ENCODE results near the gene NRARP.

The NRARP gene

GRCh38 chr9:137256362-137256761 lies 45.7 kb downstream of the NRARP start:
- H3K27me3 ChIP-seq (ENCODE audit: control insufficient read depth, insufficient read depth, low read length): no peaks in the 10 kb centered on the region
- no peaks in the 10 kb centered on the region for H3K9me3 ChIP-seq (ENCODE audit: control insufficient read depth, low read length)
- peak overlapping the region; percentile 88 for H3K4me3 ChIP-seq (ENCODE audit: low read depth, low read length)
- no peaks in the 10 kb centered on the region for H3K79me2 ChIP-seq
- H3K4me1 ChIP-seq: peaks cover 3% of the 10 kb centered on the region
- no peak overlapping the region for H2AFZ ChIP-seq
- peak overlapping the region; percentile 55 for H3K4me2 ChIP-seq (ENCODE audit: low read length)
- H3K9ac ChIP-seq: no peak overlapping the region
- no peaks in the 10 kb centered on the region for H3K36me3 ChIP-seq (ENCODE audit: control insufficient read depth, insufficient read depth, low read length)
- TF ChIP-seq CTCF (IDR thresholded peaks at IDR 0.05): no peak
- H3K27ac ChIP-seq: no peak overlapping the region

- Histone ChIP-seq H3K79me2 (no peaks in the 10 kb centered on the region), H2AFZ (peak overlapping the region; percentile 83), H3K27me3 (ENCODE audit: control insufficient read depth, insufficient read depth, low read length) (no peaks in the 10 kb centered on the region), H3K4me3 (ENCODE audit: low read depth, low read length) (peak overlapping the region; percentile 88), H3K27ac (no peak overlapping the region), H3K4me2 (ENCODE audit: low read length) (peak overlapping the region; percentile 55), H3K4me1 (peaks cover 3% of the 10 kb centered on the region), H3K9me3 (ENCODE audit: control insufficient read depth, low read length) (no peaks in the 10 kb centered on the region), H3K9ac (no peak overlapping the region), H3K36me3 (ENCODE audit: control insufficient read depth, insufficient read depth, low read length) (no peaks in the 10 kb centered on the region)
- TF ChIP-seq CTCF (IDR thresholded peaks at IDR 0.05): no peak
These were observed 46.5 kb downstream of the NRARP start for GRCh38 chr9:137255448-137256114.

- Histone ChIP-seq H3K4me1 (peaks cover 3% of the 10 kb centered on the region), H3K79me2 (no peaks in the 10 kb centered on the region), H2AFZ (peak within 1 kb of the TSS; percentile 83), H3K9me3 (ENCODE audit: control insufficient read depth, low read length) (no peaks in the 10 kb centered on the region), H3K36me3 (ENCODE audit: control insufficient read depth, insufficient read depth, low read length) (no peaks in the 10 kb centered on the region), H3K9ac (no peak within 1 kb of the TSS), H3K27ac (peak within 1 kb of the TSS; percentile 24), H3K4me2 (ENCODE audit: low read length) (peak within 1 kb of the TSS; percentile 79), H3K27me3 (ENCODE audit: control insufficient read depth, insufficient read depth, low read length) (no peaks in the 10 kb centered on the region), H3K4me3 (ENCODE audit: low read depth, low read length) (peak within 1 kb of the TSS; percentile 88)
- TF ChIP-seq CTCF (IDR thresholded peaks at IDR 0.05): no peak
These were observed 47.2 kb downstream of the NRARP start, which contains the start of gene NELFB for GRCh38 chr9:137254624-137255447. NELFB (plus strand) TSS chr9:137255327.

GRCh38 chr9:137253717-137254623 lies 48.1 kb downstream of the NRARP start:
- Histone ChIP-seq H3K27me3 (ENCODE audit: control insufficient read depth, insufficient read depth, low read length) (no peaks in the 10 kb centered on the region), H2AFZ (peak overlapping the region; percentile 63), H3K9me3 (ENCODE audit: control insufficient read depth, low read length) (no peaks in the 10 kb centered on the region), H3K9ac (no peak overlapping the region), H3K4me2 (ENCODE audit: low read length) (peak overlapping the region; percentile 79), H3K4me3 (ENCODE audit: low read depth, low read length) (peak overlapping the region; percentile 75), H3K36me3 (ENCODE audit: control insufficient read depth, insufficient read depth, low read length) (no peaks in the 10 kb centered on the region), H3K79me2 (no peaks in the 10 kb centered on the region), H3K4me1 (peaks cover 3% of the 10 kb centered on the region), H3K27ac (no peak overlapping the region)
- no peak for TF ChIP-seq CTCF (IDR thresholded peaks at IDR 0.05)

All from parathyroid adenoma (tissue), 2 donors.